Skin epidermis (tissue), 12 donors: ENCODE results near the gene IFITM5.

ENCODE experiments used
- H3K27ac ChIP-seq, 21 experiments: fragments of 200-600 bp; sonication (generic) in 11 of 21; one replicate each; pipeline ENCODE4 v1.5.0; 2020; ENCODE audit warnings: mild to moderate bottlenecking in 3 of 21, inconsistent platforms in 2 of 21, moderate library complexity in 2 of 21
- H3K4me3 ChIP-seq, 7 experiments: fragments of 200-600 bp; sonication (generic) in 2 of 7; one replicate each; pipeline ENCODE4 v1.5.0; 2020; ENCODE audit warnings: inconsistent platforms in 2 of 7, mild to moderate bottlenecking in 2 of 7, moderate library complexity in 1 of 7

The IFITM5 gene

DNA sequence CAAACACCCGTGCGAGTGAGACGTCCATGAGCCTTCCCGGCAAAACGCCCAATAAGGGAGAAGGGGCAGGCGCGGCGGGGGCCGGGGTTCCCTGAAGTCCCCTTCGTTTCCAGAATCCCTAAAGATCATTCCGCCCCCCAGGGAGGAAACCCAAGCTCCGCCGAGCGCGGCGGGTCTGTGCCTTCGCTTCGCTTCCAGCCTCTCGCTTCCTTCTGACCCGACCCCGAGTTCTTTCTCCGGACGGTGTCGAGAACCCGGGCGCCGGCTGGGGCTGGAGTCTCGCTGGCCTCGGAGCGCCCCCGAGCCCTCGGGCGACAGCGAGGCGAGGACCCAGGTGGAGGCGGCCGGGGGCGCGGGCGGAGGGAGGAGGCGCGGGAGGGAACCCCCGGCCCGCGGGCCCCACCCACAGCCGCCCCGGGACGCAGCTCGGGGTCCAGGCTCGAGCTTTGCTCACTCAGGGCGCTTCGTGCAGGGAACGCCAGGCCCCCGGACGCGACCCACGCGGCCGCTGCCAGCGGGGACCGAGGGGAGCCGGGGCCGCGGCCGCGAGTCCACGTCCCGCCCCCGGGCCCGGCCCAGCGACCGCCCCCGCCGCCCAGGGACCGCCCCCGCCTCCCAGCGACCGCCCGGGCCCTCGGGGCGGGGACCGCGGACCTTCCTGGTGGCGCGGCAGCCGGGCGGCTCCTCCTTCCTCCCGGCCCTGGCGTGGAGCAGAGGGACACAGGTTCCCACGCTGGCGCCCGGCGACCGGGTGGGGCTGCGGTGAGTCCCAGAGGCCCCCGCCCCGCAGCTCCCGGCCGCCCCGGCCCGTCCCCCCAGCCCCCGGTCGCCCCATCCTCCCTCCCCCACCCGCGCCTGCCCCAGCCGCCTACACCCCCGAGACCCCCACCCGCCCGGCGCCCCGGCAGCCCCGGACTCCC lies 10.6 kb downstream of the IFITM5 start, which contains the start of gene PGGHG:
PGGHG (plus strand) TSS at position 649 of the 920 bp plus-strand sequence. CDS start 691 bp downstream, outside the sequence.
- H3K27ac ChIP-seq, result peak within 1 kb of the TSS; percentile 44 to 87 (median 78)

DNA sequence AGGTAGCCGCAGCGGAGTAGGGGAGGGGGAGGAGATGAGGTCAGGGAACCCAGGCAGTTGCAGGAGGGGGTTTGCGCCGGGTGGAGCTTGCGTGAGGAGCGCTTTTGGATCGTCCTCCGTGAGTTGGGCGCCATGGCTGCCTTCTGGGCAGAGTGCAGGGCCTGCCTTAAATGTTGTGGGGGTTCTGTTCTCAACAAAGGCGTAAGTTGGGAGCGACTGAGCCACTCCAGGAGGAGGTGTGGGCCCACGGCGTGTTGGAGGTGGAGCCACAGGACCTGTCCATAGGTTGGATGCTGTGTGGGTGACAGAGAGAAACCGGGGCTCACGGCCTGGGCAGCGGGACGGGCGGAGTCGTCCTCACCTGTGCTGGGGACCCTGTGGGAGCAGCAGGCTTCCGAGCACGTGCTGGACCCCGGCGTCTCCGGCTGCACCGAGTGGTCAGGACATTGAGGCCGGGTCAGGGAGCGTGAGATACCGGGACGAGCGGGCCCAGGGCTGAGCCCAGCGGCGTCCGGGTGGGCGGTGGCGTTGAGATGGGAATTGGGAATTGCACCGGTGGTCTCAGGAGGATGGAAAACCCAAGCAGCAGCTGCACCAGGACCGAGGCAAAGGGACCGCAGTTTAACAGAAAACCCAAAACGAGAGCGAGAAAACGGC lies 11.4 kb downstream of the IFITM5 start:
- peak overlapping the region in 20 of 21 experiments; percentile 35 to 87 (median 77) for H3K27ac ChIP-seq
- peak overlapping the region; percentile 43 to 79 (median 55) for H3K4me3 ChIP-seq

More for the DNA sequence above, 10.6 kb downstream of the IFITM5 start, which contains the start of gene PGGHG:
- peak within 1 kb of the TSS; percentile 43 to 79 (median 55) for H3K4me3 ChIP-seq

DNA sequence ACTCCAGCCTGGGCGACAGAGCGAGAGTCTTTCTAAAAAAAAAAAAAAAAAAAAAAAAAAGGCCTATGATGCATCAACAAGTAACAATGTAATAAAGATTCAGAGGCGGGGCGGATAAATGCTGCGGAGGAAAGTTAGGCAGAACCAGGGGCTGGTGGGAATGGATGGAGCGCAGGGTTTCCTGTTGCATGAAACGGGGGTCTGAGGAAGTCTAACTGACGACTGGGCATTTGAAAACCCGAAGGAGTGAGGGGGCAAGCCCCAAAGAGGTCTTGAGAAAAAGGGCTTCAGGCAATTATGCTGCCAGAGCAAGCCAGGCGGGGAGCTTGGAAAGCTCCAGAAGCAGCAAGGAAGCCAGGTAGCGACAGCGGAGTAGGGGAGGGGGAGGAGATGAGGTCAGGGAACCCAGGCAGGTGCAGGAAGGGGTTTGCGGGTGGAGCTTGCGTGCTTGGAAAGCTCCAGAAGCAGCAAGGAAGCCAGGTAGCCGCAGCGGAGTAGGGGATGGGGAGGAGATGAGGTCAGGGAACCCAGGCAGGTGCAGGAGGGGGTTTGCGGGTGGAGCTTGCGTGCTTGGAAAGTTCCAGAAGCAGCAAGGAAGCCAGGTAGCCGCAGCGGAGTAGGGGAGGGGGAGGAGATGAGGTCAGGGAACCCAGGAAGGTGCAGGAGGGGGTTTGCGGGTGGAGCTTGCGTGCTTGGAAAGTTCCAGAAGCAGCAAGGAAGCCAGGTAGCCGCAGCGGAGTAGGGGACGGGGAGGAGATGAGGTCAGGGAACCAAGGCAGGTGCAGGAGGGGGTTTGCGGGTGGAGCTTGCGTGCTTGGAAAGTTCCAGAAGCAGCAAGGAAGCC lies 12.1 kb downstream of the IFITM5 start:
- Histone ChIP-seq H3K27ac (peak overlapping the region in 5 of 21 experiments; percentile 73 to 87 (median 84)), H3K4me3 (peak overlapping the region in 6 of 7 experiments; percentile 3 to 64 (median 53))

DNA sequence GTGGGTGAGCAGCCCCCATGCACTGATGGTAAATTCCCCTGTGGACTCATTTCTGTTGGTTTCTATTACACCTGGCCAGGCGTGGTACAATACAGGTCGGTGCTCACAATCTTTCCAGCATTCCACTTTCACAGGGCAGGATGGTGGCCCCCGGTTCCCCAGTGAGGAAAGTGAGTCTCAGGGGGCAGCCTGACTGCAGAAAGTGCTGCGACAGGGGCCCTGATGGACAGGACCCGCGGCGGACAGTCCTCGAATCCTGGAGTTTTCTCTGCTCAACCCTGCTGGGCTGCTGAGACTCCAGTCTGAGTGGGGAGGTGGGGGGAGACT lies 13.5 kb downstream of the IFITM5 start:
- Histone ChIP-seq H3K27ac (no peak overlapping the region), H3K4me3 (no peak overlapping the region)

DNA sequence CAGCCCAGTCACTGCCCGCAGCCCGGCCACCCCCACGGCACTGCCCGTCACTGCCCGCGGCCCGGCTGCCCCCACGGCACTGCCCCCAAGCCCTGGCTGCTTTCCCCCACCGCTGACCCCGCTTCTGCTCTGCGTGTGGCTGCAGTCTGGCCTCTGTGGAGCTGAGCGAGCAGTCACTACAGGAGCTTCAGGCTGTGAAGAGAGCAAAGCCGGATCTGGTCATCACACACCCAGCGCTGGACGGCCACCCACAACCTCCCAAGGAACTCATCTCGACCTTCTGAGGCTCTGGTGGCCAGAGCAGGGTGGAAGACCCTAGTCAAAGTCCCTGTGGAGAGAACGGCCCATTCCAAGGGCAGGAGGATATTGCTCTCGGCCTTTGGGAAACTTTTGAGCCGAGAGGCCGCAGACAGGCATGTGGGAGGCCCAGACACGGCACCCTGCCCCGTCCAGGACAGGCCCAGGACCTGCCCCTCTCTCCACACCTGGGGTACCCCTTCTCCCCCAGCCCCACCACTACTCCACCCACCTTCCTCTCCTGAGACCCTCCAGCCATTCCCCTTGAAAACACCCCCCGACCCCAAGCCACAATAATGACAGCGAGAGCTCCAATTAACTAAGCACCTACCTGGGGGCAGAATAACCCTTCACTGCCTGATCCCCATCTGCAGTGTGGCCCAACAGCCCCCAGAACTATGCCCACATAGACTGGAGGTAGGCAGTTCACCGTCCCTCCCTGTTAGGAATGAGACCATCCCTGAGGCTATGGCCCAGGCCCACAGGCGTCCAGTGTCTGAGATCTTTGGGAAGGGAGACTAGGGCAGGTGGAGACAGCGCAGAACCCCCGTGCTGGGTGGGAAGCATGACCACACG lies 14.1 kb downstream of the IFITM5 start:
- no peak overlapping the region for H3K27ac ChIP-seq
- no peak overlapping the region for H3K4me3 ChIP-seq

DNA sequence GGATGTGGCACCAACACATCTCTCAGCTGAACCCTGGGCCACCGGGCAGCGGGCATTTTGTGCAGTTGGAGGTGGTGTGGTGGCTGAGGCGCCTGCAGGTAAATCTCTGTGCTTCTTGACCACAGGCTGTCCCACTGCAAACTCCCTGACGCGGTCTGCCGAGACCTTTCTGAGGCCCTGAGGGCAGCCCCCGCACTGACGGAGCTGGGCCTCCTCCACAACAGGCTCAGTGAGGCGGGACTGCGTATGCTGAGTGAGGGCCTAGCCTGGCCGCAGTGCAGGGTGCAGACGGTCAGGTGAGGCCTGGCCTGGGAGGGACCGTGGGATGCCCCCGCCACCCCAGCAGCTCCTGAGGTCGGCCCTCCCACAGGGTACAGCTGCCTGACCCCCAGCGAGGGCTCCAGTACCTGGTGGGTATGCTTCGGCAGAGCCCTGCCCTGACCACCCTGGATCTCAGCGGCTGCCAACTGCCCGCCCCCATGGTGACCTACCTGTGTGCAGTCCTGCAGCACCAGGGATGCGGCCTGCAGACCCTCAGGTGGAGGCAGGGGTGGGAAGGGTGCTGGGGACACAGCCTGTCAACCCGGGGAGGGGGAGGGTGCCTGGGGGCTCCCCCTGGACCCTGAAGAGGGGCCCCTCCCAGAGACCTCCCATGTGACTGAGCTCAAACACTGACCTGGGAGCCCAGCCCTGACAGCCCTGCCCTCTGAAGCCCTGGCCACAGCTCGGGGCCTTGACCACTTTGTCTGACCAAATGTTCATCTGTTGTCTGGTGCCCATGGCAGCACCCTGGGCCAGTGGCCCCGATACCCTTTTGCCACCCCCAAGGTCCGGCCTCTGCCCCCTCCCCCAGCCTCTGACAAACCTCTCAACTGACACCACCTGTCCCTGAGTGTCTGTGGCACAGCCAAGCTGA lies 15.0 kb downstream of the IFITM5 start:
- Histone ChIP-seq H3K4me3 (no peak overlapping the region), H3K27ac (no peak overlapping the region)

DNA sequence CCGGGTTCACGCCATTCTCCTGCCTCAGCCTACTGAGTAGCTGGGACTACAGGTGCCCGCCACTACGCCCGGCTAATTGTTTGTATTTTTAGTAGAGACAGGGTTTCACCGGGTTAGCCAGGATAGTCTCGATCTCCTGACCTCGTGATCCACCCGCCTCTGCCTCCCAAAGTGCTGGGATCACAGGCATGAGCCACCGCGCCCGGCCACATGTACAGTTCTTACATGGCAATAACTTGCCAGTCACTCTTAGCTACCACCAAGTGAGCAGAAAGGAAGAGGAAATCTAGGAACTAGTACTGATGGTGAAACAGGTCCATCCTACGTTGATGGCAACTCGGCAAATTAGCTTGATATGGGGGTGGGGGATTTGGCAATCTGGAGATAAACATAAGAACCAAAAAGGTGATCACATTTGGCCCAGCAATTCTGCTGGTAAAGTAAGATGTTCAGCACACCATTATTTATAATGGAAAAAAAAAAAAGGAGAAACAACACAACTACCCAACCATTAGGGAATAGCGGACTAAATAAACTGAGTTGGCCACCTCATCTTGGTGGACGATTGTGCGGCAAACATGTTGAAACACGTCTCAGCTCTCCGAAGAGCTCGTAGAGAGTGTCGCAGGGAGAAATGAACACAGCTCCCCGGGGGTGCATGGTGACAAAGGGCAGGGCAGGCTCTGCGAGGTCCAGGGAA lies 15.8 kb downstream of the IFITM5 start:
- H3K4me3 ChIP-seq, result no peak overlapping the region
- H3K27ac ChIP-seq, result no peak overlapping the region

DNA sequence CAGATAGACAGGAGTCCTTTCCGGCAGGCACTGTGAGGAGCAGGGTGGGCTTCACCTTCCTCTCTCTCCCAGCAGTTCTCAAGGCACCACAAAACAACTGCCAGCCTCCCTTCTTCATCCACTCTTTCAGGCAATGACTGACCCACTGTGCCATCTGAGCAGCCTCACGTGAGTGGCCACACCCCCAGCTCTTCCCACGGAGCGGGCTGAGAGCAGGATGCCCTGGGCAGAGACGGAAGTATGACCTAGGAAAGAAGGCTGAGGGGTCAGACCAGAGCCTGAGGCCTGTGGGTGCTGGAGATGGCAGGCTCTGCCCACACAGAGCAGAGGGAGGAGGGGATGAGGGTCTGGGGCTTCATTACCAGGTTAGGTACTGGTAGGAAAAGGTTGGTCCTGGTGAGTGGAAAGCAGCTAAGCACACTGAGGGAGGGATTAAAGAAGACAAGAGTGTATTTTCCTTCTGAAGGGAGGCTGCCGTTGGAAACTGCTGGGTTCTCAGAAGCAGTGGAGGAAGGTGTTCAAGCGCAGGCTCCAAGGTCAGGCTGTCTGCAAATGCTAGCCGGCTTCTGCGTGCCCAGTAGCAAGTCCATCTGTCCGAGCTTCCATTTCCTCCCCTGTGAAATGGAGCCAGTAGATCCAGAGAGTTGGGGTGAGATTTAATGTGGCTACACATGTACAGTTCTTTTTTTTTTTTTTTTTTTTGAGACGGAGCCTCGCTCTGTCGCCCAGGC lies 16.5 kb downstream of the IFITM5 start:
- Histone ChIP-seq H3K4me3 (no peak overlapping the region), H3K27ac (no peak overlapping the region)

DNA sequence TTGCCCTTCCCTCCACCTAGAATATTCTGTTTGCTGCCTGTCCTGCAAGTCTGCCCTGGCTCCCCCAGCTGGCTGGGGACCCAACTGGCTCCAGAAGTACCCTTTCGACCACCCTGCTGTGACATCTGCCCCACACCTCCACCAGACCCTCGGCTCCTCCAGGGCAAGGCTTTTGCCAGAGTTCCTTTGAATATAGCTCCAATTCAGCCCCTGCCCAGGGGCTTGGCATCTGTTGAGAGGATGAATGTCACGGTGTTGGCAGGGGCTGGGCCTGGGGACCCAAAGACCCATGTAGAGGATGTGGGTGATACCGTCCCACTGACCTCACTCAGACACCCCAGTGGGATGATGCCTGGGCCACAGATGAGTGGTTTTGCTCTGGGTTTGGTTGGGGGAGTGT lies 17.2 kb downstream of the IFITM5 start:
- Histone ChIP-seq H3K27ac (no peak overlapping the region), H3K4me3 (no peak overlapping the region)

DNA sequence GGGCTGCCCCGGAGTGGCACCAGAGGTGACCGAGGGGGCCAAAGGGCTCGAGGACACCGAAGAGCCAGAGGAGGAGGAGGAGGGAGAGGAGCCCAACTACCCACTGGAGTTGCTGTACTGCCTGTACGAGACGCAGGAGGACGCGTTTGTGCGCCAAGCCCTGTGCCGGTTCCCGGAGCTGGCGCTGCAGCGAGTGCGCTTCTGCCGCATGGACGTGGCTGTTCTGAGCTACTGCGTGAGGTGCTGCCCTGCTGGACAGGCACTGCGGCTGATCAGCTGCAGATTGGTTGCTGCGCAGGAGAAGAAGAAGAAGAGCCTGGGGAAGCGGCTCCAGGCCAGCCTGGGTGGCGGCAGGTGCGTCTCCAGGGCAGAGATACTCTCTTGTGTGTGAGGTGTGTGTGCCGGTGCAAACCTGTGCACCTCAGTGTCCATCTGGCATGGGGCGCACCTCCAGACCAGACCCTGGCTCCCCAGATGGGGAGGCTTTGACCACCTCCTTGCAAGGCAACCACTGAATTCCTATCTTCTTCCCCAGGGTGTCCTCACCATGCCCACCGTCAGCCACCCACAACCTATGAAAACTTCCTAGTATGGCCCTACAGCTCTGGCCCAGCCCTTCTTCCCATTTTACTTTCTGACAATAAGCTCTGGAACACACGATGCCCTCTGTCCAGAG lies 17.7 kb downstream of the IFITM5 start:
- Histone ChIP-seq H3K27ac (no peak overlapping the region), H3K4me3 (peak overlapping the region in 4 of 7 experiments; percentile 11 to 35 (median 24))

DNA sequence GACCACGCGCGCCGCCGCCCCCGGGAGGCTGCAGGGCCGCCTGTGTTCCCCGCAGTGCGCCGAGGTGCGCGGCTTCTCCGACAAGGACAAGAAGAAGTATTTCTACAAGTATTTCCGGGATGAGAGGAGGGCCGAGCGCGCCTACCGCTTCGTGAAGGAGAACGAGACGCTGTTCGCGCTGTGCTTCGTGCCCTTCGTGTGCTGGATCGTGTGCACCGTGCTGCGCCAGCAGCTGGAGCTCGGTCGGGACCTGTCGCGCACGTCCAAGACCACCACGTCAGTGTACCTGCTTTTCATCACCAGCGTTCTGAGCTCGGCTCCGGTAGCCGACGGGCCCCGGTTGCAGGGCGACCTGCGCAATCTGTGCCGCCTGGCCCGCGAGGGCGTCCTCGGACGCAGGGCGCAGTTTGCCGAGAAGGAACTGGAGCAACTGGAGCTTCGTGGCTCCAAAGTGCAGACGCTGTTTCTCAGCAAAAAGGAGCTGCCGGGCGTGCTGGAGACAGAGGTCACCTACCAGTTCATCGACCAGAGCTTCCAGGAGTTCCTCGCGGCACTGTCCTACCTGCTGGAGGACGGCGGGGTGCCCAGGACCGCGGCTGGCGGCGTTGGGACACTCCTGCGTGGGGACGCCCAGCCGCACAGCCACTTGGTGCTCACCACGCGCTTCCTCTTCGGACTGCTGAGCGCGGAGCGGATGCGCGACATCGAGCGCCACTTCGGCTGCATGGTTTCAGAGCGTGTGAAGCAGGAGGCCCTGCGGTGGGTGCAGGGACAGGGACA lies 18.4 kb downstream of the IFITM5 start:
- peak overlapping the region in 1 of 21 experiments; percentile 6 for H3K27ac ChIP-seq
- peak overlapping the region; percentile 15 to 35 (median 23) for H3K4me3 ChIP-seq

DNA sequence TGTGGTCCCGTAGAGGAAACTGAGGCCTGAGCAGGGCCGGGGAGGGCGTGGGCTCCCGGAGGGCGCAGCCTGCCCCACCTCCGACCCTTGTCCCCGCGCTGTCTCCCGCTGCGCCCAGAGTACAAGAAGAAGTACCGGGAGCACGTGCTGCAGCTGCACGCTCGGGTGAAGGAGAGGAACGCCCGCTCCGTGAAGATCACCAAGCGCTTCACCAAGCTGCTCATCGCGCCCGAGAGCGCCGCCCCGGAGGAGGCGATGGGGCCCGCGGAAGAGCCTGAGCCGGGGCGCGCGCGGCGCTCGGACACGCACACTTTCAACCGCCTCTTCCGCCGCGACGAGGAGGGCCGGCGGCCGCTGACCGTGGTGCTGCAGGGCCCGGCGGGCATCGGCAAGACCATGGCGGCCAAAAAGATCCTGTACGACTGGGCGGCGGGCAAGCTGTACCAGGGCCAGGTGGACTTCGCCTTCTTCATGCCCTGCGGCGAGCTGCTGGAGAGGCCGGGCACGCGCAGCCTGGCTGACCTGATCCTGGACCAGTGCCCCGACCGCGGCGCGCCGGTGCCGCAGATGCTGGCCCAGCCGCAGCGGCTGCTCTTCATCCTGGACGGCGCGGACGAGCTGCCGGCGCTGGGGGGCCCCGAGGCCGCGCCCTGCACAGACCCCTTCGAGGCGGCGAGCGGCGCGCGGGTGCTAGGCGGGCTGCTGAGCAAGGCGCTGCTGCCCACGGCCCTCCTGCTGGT lies 19.2 kb downstream of the IFITM5 start:
- Histone ChIP-seq H3K4me3 (peak overlapping the region; percentile 17 to 35 (median 23)), H3K27ac (peak overlapping the region in 1 of 21 experiments; percentile 30)

DNA sequence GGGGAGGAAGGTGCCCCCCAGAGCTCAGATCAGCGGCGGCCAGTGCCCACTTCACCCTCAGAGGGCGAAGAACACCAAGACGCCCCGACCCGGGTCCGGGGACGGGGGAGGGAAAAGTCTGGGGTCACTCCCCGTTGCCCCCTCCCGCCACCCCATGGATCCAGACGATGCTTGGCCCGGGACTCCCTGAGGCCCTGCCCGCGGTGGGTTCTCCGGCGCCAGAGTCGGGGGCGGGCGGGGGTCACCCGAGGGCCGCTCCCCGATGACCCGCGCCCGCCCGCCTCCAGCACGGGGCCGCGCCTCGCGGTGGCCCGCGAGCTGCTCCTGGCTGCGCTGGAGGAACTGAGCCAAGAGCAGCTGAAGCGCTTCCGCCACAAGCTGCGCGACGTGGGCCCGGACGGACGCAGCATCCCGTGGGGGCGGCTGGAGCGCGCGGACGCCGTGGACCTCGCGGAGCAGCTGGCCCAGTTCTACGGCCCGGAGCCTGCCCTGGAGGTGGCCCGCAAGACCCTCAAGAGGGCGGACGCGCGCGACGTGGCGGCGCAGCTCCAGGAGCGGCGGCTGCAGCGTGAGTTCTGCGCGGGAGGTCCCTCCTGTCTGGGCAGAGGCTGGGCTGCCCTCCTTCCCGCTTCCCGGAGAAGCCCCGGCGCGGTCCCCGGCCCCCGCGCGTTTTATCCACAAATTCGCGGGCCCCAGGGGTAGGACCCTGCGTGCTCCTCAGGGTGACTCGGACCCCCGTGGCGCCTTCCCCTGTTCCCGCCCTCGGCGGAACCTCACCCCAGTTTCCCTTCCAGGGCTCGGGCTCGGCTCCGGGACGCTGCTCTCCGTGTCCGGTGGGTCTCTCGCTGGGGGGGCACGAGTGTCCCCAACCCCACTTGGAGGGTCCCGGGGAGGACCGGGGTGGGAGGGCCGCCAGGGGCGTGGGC lies 20.0 kb downstream of the IFITM5 start:
- peak overlapping the region in 1 of 21 experiments; percentile 30 for H3K27ac ChIP-seq
- peak overlapping the region; percentile 14 to 35 (median 22) for H3K4me3 ChIP-seq
